Stimulated activated CD4-positive, alpha-beta T cell treated with anti-CD3 and anti-CD28 coated beads, Interleukin-15, amount 100 ng/mL, for 24 hours (primary cell): ENCODE data around the gene TAS2R30.
A peak's percentile ranks its signal among the peaks of the same experiment; 100 is the strongest.
"Not testable (repeated sequence)": the region's sequence is repeated elsewhere in the genome, so short reads cannot be mapped to it uniquely, and the experiment has no call there.

Experiments used
- DNase-seq: peaks from one replicate; pipeline ENCODE4 v3.0.0-alpha.2; 2020

Gene TAS2R30

DNA sequence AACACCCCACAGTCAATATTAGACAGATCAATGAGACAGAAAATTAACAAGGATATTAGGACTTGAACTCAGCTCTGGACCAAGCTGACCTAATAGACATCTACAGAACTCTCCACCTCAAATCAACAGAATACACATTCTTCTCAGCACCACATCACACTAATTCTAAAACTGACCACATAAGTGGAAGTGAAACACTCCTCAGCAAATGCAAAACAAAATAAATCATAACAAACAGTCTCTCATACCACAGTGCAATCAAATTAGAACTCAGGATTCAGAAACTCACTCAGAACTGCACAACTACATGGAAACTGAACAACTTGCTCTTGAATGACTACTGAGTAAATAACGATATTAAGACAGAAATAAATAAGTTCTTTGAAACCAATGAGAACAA lies 23.2 kb downstream of the TAS2R30 start:
- not testable (repeated sequence) for DNase-seq

DNA sequence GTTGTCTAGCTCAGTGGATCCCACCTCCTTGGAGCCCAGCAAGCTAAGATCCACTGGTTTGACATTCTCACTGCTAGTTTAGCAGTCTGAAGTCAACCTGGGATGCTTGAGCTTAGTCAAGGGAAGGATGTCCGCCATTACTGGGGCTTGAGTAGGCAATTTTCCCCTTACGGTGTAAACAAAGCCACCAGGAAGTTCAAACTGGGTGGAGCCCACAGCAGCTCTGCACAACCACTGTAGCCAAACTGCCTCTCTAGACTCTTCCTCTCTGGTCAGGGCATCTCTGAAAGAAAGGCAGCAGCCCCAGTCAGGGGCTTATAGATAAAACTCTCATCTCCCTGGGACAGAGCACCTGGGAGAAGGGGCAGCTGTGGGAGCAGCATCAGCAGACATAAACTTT lies 25.6 kb downstream of the TAS2R30 start:
- no peak for DNase-seq

- no peak for DNase-seq
Measured at GRCh38 chr12:11107719-11108118, 26.7 kb downstream of the TAS2R30 start.

- no peak for DNase-seq
Measured at GRCh38 chr12:11106288-11106687, 28.2 kb downstream of the TAS2R30 start.

- DNase-seq, result no peak
Measured at GRCh38 chr12:11105546-11105945, 28.9 kb downstream of the TAS2R30 start.

GRCh38 chr12:11094910-11095309 lies 39.5 kb downstream of the TAS2R30 start:
- DNase-seq, result not testable (repeated sequence)

- no peak for DNase-seq
Measured at GRCh38 chr12:11092128-11092527, 42.3 kb downstream of the TAS2R30 start, which contains the start of gene TAS2R43. Gene TAS2R43 (minus strand): TSS chr12:11092313. CDS start chr12:11092229, 84 bp downstream.

DNA sequence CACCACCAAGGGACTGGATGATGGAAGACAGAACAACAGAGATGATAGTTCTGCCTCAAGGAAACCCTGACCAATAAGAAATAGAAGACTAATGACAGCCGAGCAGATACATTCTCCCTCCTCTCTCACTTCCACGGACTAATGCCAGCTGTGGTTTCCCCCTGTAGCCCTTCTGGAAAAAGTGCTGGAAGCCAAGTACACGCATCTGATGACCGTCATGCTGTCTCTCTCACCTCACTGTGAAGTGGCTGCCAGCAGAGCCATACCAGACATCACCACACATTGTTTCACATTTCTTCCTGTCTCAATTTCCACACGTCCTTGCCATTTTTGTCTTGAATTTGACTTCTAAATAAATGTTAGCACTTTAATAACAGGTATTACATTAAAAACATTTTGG lies 45.2 kb downstream of the TAS2R30 start:
- no peak for DNase-seq

DNA sequence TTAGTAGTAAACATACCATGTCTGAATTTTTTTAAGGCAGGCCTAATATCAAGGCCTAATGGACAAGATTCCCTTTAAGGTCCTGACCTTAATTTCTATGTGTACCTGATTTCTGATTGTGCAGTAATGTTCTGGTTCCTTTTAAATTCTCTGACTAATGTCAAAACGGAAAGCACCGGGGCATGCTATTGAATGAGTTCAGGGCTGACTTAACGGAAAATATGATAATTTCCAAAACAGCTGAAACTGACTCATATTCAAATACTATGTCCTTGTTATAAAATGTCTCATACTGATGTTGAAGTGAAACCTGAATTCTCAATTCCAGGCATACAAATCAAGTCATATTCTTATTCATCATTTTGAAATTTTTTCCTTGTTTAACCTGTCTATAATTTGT lies 49.0 kb downstream of the TAS2R30 start:
- peak; percentile 33 for DNase-seq
